ENCODE results near the gene HRAS.

- no peak for TF ChIP-seq CEBPB (IDR thresholded peaks at IDR 0.05; ENCODE audit: borderline replicate concordance in 1 of 2, low read depth in 2 of 2, low read length in 2 of 2)
- TF ChIP-seq SMAD1 (IDR thresholded peaks at IDR 0.05; ENCODE audit: low read depth, partially characterized antibody), result no peak
- no peak for TF ChIP-seq ZNF274 (IDR thresholded peaks at IDR 0.05; ENCODE audit: insufficient read depth, insufficient read length)
- TF ChIP-seq RCOR1 (conservative IDR thresholded peaks at IDR 0.05; ENCODE audit: low read depth, low read length), result no peak
- TF ChIP-seq ZBTB33 (IDR thresholded peaks at IDR 0.05), result no peak
- no peak for TF ChIP-seq GABPA (IDR thresholded peaks at IDR 0.05; ENCODE audit: low read depth)
- no peak for TF ChIP-seq SREBF2 (IDR thresholded peaks at IDR 0.05; ENCODE audit: low read length)
- TF ChIP-seq CTCF (IDR thresholded peaks at IDR 0.05 in 2 of 3, conservative IDR thresholded peaks at IDR 0.05 in 1 of 3; ENCODE audit: control insufficient read depth in 2 of 3, extremely low read depth in 1 of 3, insufficient read depth in 1 of 3, low read depth in 3 of 3, low read length in 3 of 3), result no peak
- TF ChIP-seq EP300 (IDR thresholded peaks at IDR 0.05; ENCODE audit: borderline replicate concordance in 1 of 2, control insufficient read depth in 1 of 2, low read depth in 2 of 2, low read length in 2 of 2), result no peak
These were observed 22.4 kb downstream of the HRAS start for GRCh38 chr11:512761-513595.
